Kidney epithelial cell (primary cell): Measurements from ENCODE around the gene EDDM13. TPM values are rescaled to one million over a fixed set of nuclear protein-coding genes. Genes with fewer than 3 reads are reported as not detected.

Experiments used
- DNase-seq: peaks from one replicate; pipeline ENCODE4 v3.0.0-alpha.2; 2010; ENCODE audit warnings: low read depth
- H3K27me3 ChIP-seq: 2 replicates; pipeline ENCODE4 v1.6.0; 2011; ENCODE audit warnings: low read length; ENCODE audit not compliant: control insufficient read depth, insufficient read depth
- H3K36me3 ChIP-seq: 2 replicates; pipeline ENCODE4 v1.5.1; 2011; ENCODE audit warnings: low read length; ENCODE audit not compliant: control insufficient read depth, insufficient read depth
- H3K4me3 ChIP-seq: 2 replicates; pipeline ENCODE4 v1.5.1; 2011; ENCODE audit warnings: low read depth, mild to moderate bottlenecking, control low read depth, low read length
- CTCF ChIP-seq: IDR thresholded peaks from 2 replicates; pipeline ENCODE4 v1.5.1; 2011; ENCODE audit warnings: mild to moderate bottlenecking, moderate library complexity, low read length, control low read depth, inconsistent platforms; ENCODE audit not compliant: insufficient read depth, poor library complexity, severe bottlenecking
- total RNA-seq: library from RNA; depleted of rRNA; stranded (reverse); fragments of >200 nt; gene quantifications from 2 replicates; pipeline ENCODE4 v1.2.3, GENCODE V29; 2015

Gene EDDM13
- total RNA-seq, 1 donor from 2014 or later = not detected

DNA sequence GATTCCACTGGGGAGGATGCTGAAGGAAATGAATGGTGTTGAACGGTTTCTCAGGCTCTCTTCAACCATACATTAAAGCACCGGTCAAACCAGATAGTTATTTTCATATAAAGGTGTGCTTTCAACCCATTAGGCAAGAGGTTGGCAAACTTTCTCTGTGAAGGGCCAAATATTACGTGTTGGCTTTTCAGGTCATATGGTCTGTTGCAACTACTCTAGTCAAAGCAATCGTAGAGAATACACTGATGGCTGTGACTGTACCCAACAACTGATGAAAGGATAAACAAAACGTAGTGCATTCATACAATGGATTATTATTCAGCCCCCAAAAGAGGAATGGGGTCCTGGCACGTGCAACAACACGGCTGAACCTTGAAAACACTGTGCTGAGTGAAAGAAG, 36.2 kb downstream of the EDDM13 start:
- Histone ChIP-seq H3K4me3 (no peak overlapping the region), H3K36me3 (peaks cover 1% of the 10 kb centered on the region), H3K27me3 (no peaks in the 10 kb centered on the region)
- no peak for DNase-seq
- no peak for TF ChIP-seq CTCF

DNA sequence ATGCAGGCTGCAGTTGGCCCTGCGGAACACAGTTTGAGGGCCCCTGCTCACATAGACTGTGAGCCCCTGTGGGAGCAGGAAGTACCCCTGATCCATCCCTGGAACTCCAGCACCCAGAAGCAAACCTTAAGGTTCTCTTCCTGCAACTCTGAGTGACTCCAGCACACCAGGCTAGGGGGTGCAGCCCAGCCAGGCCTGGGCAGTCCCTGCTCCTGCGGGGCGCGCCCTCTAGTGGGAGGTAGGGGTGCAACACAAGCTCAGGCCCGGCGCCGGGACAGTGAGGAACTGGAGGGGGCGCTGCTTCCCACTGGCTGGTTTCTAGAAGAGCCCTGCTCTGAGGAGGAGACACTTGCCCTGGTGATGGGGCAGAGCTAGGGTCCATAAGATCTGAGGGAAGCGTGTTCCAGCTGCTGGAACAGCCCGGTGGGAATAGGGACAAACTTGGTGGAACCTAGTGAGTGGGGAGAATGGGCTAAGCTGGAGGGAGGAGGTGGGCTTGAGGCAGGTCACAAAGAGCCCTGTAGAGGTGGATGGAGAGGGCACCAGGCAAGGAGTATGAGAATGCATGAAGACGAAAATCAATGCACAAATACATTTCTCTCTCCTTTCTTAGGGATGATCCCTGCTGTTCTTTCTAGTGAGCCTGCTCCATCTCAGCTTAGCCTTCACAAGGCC, 37.1 kb downstream of the EDDM13 start:
- Histone ChIP-seq H3K27me3 (no peaks in the 10 kb centered on the region), H3K4me3 (no peak overlapping the region), H3K36me3 (peaks cover 1% of the 10 kb centered on the region)
- TF ChIP-seq CTCF = peak; percentile 85
- DNase-seq = no peak

DNA sequence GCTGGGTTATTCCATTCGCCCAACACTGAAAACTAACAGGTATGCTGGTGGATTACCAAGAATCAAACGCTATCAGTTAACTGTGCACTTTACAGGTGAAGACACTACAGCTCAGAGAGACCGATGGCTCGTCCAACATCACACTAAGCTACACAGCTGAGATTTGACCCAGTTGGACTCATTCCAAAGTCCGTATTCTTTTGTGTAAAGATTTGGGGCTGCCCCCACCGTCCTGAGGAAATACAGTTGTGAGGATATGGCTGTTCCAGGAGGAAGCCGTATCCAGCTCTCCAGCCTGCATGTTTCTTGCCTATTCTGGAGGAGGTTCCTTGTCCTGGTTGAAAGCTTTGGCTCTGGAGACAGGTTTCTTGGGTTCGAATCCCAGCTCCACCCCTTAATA, 37.9 kb downstream of the EDDM13 start:
- DNase-seq = no peak
- no peaks in the 10 kb centered on the region for H3K27me3 ChIP-seq
- no peak overlapping the region for H3K4me3 ChIP-seq
- H3K36me3 ChIP-seq = peaks cover 1% of the 10 kb centered on the region
- TF ChIP-seq CTCF = no peak

- no peak for DNase-seq
- no peak for TF ChIP-seq CTCF
- Histone ChIP-seq H3K4me3 (no peak overlapping the region), H3K27me3 (no peaks in the 10 kb centered on the region), H3K36me3 (peaks cover 1% of the 10 kb centered on the region)
These were observed 39.8 kb downstream of the EDDM13 start for GRCh38 chr19:56312342-56312741.

GRCh38 chr19:56312787-56313657, 40.5 kb downstream of the EDDM13 start:
- TF ChIP-seq CTCF = no peak
- Histone ChIP-seq H3K36me3 (peaks cover 1% of the 10 kb centered on the region), H3K4me3 (no peak overlapping the region), H3K27me3 (no peaks in the 10 kb centered on the region)
- DNase-seq = no peak
